ENCODE data around the gene ETFBKMT. TPM values are rescaled to one million over a fixed set of nuclear protein-coding genes. Genes with fewer than 3 reads are reported as not detected.
"Not testable (repeated sequence)": the region's sequence is repeated elsewhere in the genome, so short reads cannot be mapped to it uniquely, and the experiment has no call there.

Gene ETFBKMT
- total RNA-seq, 1 donor from 2014 or later, result 2.2 TPM

- peaks cover 4% of the 10 kb centered on the region for H3K9me3 Mint-ChIP-seq (ENCODE audit: unreplicated experiment)
- no peak overlapping the region for H3K4me3 ChIP-seq (ENCODE audit: insufficient read depth, low read depth, low read length)
- H4K20me1 ChIP-seq (ENCODE audit: insufficient read depth, low read length), result no peaks in the 10 kb centered on the region
- DNase-seq (ENCODE audit: low read depth) (no peak), FAIRE-seq (no peak)
- H3K36me3 ChIP-seq (ENCODE audit: insufficient read depth, low read length), result no peaks in the 10 kb centered on the region
- H3K27ac Mint-ChIP-seq (ENCODE audit: unreplicated experiment), result no peak overlapping the region
- H3K27me3 ChIP-seq (ENCODE audit: insufficient read depth, low read length), result no peaks in the 10 kb centered on the region
- no peak overlapping the region for H3K4me2 ChIP-seq (ENCODE audit: low read length)
- peaks cover 4% of the 10 kb centered on the region for H3K4me1 Mint-ChIP-seq (ENCODE audit: low read depth, unreplicated experiment)
- H3K4me1 ChIP-seq (ENCODE audit: insufficient read depth, low read length), result no peaks in the 10 kb centered on the region
- H3K4me3 Mint-ChIP-seq (ENCODE audit: unreplicated experiment), result no peak overlapping the region
- H3K27me3 Mint-ChIP-seq (ENCODE audit: low read depth, unreplicated experiment), result no peaks in the 10 kb centered on the region
- TF ChIP-seq, protein P1, sequence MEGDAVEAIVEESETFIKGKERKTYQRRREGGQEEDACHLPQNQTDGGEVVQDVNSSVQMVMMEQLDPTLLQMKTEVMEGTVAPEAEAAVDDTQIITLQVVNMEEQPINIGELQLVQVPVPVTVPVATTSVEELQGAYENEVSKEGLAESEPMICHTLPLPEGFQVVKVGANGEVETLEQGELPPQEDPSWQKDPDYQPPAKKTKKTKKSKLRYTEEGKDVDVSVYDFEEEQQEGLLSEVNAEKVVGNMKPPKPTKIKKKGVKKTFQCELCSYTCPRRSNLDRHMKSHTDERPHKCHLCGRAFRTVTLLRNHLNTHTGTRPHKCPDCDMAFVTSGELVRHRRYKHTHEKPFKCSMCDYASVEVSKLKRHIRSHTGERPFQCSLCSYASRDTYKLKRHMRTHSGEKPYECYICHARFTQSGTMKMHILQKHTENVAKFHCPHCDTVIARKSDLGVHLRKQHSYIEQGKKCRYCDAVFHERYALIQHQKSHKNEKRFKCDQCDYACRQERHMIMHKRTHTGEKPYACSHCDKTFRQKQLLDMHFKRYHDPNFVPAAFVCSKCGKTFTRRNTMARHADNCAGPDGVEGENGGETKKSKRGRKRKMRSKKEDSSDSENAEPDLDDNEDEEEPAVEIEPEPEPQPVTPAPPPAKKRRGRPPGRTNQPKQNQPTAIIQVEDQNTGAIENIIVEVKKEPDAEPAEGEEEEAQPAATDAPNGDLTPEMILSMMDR (IDR thresholded peaks at IDR 0.05; ENCODE audit: insufficient read depth, low read depth, low read length), result no peak
- TF ChIP-seq EZH2 (IDR thresholded peaks at IDR 0.05; ENCODE audit: insufficient read depth, low read length), result no peak
- no peak overlapping the region for H2AFZ ChIP-seq (ENCODE audit: low read depth, low read length)
- H3K79me2 ChIP-seq (ENCODE audit: insufficient read depth, low read length), result no peaks in the 10 kb centered on the region
- no peak overlapping the region for H3K27ac ChIP-seq (ENCODE audit: low read depth, low read length)
- no peaks in the 10 kb centered on the region for H3K9me3 ChIP-seq (ENCODE audit: insufficient read depth, low read depth, low read length)
- no peak overlapping the region for H3K9ac ChIP-seq (ENCODE audit: low read length)
- peaks cover 4% of the 10 kb centered on the region for H3K36me3 Mint-ChIP-seq (ENCODE audit: low read depth, unreplicated experiment)
Measured at GRCh38 chr12:31714406-31715271, 55.2 kb downstream of the ETFBKMT start.

DNA sequence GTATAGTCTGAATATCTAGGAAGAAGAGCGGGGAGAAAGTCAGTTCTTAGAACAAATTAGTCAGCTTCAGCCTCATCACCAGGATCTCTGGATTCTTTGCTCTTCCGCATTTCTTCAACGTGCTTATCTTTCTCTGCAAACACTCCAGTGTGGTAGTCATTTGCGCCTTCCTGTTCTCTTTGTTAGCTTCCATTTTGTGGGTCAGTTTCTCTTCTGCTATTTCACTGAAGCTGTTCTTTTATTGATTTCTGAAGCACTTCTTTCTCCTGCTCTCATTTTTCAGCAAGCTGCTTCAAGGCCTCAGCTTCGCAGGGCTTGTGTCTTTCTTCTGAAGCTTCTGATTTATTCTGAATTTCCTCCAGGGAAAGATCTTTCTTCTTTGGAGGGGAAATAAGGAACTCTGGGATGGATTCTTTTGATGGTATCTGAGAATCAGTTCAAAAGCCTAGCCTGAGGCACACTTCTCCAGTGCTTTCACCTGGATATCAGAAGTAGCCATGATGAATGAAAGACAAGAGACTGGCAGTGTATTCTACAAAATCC lies 55.9 kb downstream of the ETFBKMT start:
- peaks cover 4% of the 10 kb centered on the region for H3K36me3 Mint-ChIP-seq (ENCODE audit: low read depth, unreplicated experiment)
- no peak for TF ChIP-seq EZH2 (IDR thresholded peaks at IDR 0.05; ENCODE audit: insufficient read depth, low read length)
- TF ChIP-seq, protein P1 (IDR thresholded peaks at IDR 0.05; ENCODE audit: insufficient read depth, low read depth, low read length), result no peak
- Histone ChIP-seq H3K27ac (ENCODE audit: low read depth, low read length) (no peak overlapping the region), H3K36me3 (ENCODE audit: insufficient read depth, low read length) (no peaks in the 10 kb centered on the region), H3K4me2 (ENCODE audit: low read length) (no peak overlapping the region), H3K4me3 (ENCODE audit: insufficient read depth, low read depth, low read length) (no peak overlapping the region), H3K79me2 (ENCODE audit: insufficient read depth, low read length) (no peaks in the 10 kb centered on the region), H3K4me1 (ENCODE audit: insufficient read depth, low read length) (no peaks in the 10 kb centered on the region), H2AFZ (ENCODE audit: low read depth, low read length) (no peak overlapping the region), H4K20me1 (ENCODE audit: insufficient read depth, low read length) (no peaks in the 10 kb centered on the region), H3K27me3 (ENCODE audit: insufficient read depth, low read length) (no peaks in the 10 kb centered on the region), H3K9me3 (ENCODE audit: insufficient read depth, low read depth, low read length) (no peaks in the 10 kb centered on the region), H3K9ac (ENCODE audit: low read length) (no peak overlapping the region)
- no peak overlapping the region for H3K4me3 Mint-ChIP-seq (ENCODE audit: unreplicated experiment)
- H3K27ac Mint-ChIP-seq (ENCODE audit: unreplicated experiment), result no peak overlapping the region
- FAIRE-seq, result no peak
- H3K4me1 Mint-ChIP-seq (ENCODE audit: low read depth, unreplicated experiment), result peaks cover 4% of the 10 kb centered on the region
- H3K9me3 Mint-ChIP-seq (ENCODE audit: unreplicated experiment), result peaks cover 4% of the 10 kb centered on the region
- DNase-seq (ENCODE audit: low read depth), result peak; percentile 56
- no peaks in the 10 kb centered on the region for H3K27me3 Mint-ChIP-seq (ENCODE audit: low read depth, unreplicated experiment)

DNA sequence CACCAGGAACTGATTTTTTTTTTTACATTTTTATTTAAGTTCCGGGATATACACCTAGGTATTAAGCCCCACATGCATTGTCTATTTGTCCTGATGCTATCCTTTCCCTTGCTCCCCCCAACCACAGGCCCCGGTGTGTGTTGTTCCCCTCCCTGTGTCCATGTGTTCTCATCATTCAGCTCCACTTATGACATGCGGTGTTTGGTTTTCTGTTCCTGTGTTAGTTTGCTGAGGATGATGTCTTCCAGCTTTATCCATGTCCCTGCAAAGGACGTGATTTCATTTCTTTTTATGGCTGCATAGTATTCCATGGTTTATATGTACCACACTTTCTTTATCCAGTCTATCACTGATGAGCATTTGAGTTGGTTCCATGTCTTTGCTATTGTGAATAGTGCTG lies 57.5 kb downstream of the ETFBKMT start:
- not testable (repeated sequence) for H3K4me3 ChIP-seq (ENCODE audit: insufficient read depth, low read depth, low read length); H3K9me3 Mint-ChIP-seq (ENCODE audit: unreplicated experiment); H3K9me3 ChIP-seq (ENCODE audit: insufficient read depth, low read depth, low read length); H3K36me3 Mint-ChIP-seq (ENCODE audit: low read depth, unreplicated experiment); H3K4me3 Mint-ChIP-seq (ENCODE audit: unreplicated experiment); H3K27ac ChIP-seq (ENCODE audit: low read depth, low read length); H3K4me2 ChIP-seq (ENCODE audit: low read length); H3K9ac ChIP-seq (ENCODE audit: low read length); H3K79me2 ChIP-seq (ENCODE audit: insufficient read depth, low read length); H3K4me1 Mint-ChIP-seq (ENCODE audit: low read depth, unreplicated experiment); DNase-seq (ENCODE audit: low read depth); H3K27me3 Mint-ChIP-seq (ENCODE audit: low read depth, unreplicated experiment); H3K27ac Mint-ChIP-seq (ENCODE audit: unreplicated experiment); H3K27me3 ChIP-seq (ENCODE audit: insufficient read depth, low read length); H3K36me3 ChIP-seq (ENCODE audit: insufficient read depth, low read length); H2AFZ ChIP-seq (ENCODE audit: low read depth, low read length); H3K4me1 ChIP-seq (ENCODE audit: insufficient read depth, low read length); FAIRE-seq; H4K20me1 ChIP-seq (ENCODE audit: insufficient read depth, low read length)

DNA sequence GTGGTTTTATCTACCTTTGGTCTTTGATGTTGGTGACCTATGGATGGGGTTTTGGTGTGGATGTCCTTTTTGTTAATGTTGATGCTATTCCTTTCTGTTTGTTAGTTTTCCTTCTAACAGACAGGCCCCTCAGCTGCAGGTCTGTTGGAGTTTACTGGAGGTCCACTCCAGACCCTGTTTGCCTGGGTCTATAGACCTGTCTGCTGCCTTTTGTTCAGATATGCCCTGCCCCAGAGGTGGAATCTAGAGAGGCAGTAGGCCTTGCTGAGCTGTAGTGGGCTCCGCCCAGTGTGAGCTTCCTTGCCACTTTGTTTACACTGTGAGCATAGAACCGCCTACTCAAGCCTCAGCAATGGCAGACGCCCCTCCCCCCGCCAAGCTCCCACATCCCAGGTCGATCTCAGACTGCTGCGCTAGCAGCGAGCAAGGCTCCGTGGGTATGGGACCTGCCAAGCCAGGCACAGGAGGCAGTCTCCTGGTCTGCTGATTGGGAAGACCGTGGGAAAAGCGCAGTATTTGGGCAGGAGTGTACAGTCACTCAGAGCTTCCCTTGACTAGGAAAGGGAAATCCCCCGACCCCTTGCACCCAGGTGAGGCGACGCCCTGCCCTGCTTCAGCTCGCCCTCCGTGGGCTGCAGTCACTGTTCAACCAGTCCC lies 59.2 kb downstream of the ETFBKMT start:
- not testable (repeated sequence) for H3K36me3 ChIP-seq (ENCODE audit: insufficient read depth, low read length)

More for the DNA sequence above, 59.2 kb downstream of the ETFBKMT start:
- not testable (repeated sequence) for H3K4me1 ChIP-seq (ENCODE audit: insufficient read depth, low read length); H2AFZ ChIP-seq (ENCODE audit: low read depth, low read length); H3K9me3 ChIP-seq (ENCODE audit: insufficient read depth, low read depth, low read length); FAIRE-seq; H3K4me3 ChIP-seq (ENCODE audit: insufficient read depth, low read depth, low read length); H3K27ac Mint-ChIP-seq (ENCODE audit: unreplicated experiment); H3K27ac ChIP-seq (ENCODE audit: low read depth, low read length); H3K4me3 Mint-ChIP-seq (ENCODE audit: unreplicated experiment); H3K27me3 ChIP-seq (ENCODE audit: insufficient read depth, low read length); H3K4me2 ChIP-seq (ENCODE audit: low read length); H3K4me1 Mint-ChIP-seq (ENCODE audit: low read depth, unreplicated experiment); H4K20me1 ChIP-seq (ENCODE audit: insufficient read depth, low read length); H3K36me3 Mint-ChIP-seq (ENCODE audit: low read depth, unreplicated experiment); H3K9me3 Mint-ChIP-seq (ENCODE audit: unreplicated experiment); H3K27me3 Mint-ChIP-seq (ENCODE audit: low read depth, unreplicated experiment); H3K79me2 ChIP-seq (ENCODE audit: insufficient read depth, low read length); DNase-seq (ENCODE audit: low read depth); H3K9ac ChIP-seq (ENCODE audit: low read length)

All from astrocyte (in vitro differentiated cells and primary cell).